ENCODE results near the gene MED15. TPM values are rescaled to one million over a fixed set of nuclear protein-coding genes. Genes with fewer than 3 reads are reported as not detected.

Gene MED15
- total and polyA plus RNA-seq, 2 of the 8 experiments (the other 6 are each of a cell fraction or from before 2014, with no cell fraction given) = 28.3 to 57.1 TPM

DNA sequence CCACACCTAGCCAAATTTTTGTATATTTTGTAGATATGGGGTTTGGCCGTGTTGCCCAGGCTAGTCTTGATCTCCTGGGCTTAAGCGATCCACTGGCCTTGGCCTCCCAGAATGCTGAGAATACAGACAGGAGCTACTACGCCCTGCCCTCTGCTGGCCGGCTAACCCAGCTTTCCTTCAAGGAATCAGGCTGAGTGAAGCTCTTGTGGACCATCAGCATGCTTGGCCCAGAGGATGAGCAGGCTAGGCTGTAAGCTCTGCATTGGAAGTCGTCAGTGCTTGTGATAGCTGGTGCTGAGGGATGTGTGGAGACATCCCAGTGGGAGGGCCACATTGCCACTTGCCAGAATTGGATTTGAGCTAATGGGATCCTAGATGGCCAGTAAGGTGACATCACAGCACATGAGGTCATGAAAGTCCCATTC lies 60.6 kb downstream of the MED15 start:
- H3K9me3 ChIP-seq (ENCODE audit: insufficient read depth in 2 of 2, low read depth in 1 of 2, low read length in 1 of 2) = no peaks in the 10 kb centered on the region
- no peak overlapping the region for H2BK20ac ChIP-seq (ENCODE audit: low read length)
- no peak overlapping the region for H2BK15ac ChIP-seq (ENCODE audit: low read length)
- H3K4me3 ChIP-seq (ENCODE audit: extremely low read depth in 1 of 4, insufficient read depth in 2 of 4, low read depth in 3 of 4, low read length in 4 of 4) = no peak overlapping the region
- ChIA-PET POLR2A (ENCODE audit: partially characterized antibody) (interaction anchor here (1.2 kb wide), 1 partner anchor 21 kb away, joined by 5 read pairs; no protein-coding TSS in a partner anchor), CTCF (ENCODE audit: partially characterized antibody) (interaction anchor here (0.5 to 18.2 kb wide), 25 partner anchors 7 to 454 kb away, joined by 3 to 366 read pairs (median 3); partner anchors contain the start of gene KLHL22)
- H3K4me1 ChIP-seq (replicated peaks in 1 of 4; ENCODE audit: control insufficient read depth in 3 of 4, insufficient read depth in 4 of 4, low read length in 3 of 4) = no peaks in the 10 kb centered on the region
- no peak overlapping the region for H3K27ac ChIP-seq (ENCODE audit: low read depth, low read length)
- H2BK120ac ChIP-seq (replicated peaks; ENCODE audit: low read depth, low read length) = no peak overlapping the region
- no peak overlapping the region for H3K23ac ChIP-seq (ENCODE audit: insufficient read length)
- H2AFZ ChIP-seq (ENCODE audit: low read length) = no peak overlapping the region
- no peak overlapping the region for H4K91ac ChIP-seq (replicated peaks; ENCODE audit: insufficient read length, low read length)
- H3K4me2 ChIP-seq (ENCODE audit: insufficient read depth in 1 of 2, low read depth in 2 of 2, low read length in 2 of 2) = no peak overlapping the region
- H2AK5ac ChIP-seq (ENCODE audit: low read depth, low read length) = no peak overlapping the region
- WGBS, 2 experiments (ENCODE audit: extremely low coverage in 1 of 2, insufficient coverage in 1 of 2, insufficient read length in 1 of 2, insufficient replicate concordance in 2 of 2, low coverage in 1 of 2, low lambda C conversion rate in 2 of 2, missing lambda C conversion rate in 1 of 2) = 95% methylated on average over 5 of the region's 5 CpGs; no CpG with 5 or more reads in 1 of the 2 experiments
- no peak overlapping the region for H2BK5ac ChIP-seq (ENCODE audit: low read depth, low read length)
- no peaks in the 10 kb centered on the region for H3K79me1 ChIP-seq (ENCODE audit: low read depth, low read length)
- H3K56ac ChIP-seq (replicated peaks; ENCODE audit: insufficient read length, low read depth, low read length) = no peak overlapping the region
- H2BK12ac ChIP-seq (ENCODE audit: low read depth, low read length) = no peak overlapping the region
- DNase-seq (ENCODE audit: low read depth in 1 of 2, low spot score in 2 of 2) = no peak
- no peaks in the 10 kb centered on the region for H3K27me3 ChIP-seq (replicated peaks in 1 of 4; ENCODE audit: control insufficient read depth in 3 of 4, extremely low read depth in 1 of 4, insufficient read depth in 3 of 4, low read length in 3 of 4)
- no peak overlapping the region for H3K4ac ChIP-seq (replicated peaks; ENCODE audit: insufficient read length, low read depth, low read length)
- H3K79me2 ChIP-seq (ENCODE audit: control insufficient read depth in 1 of 2, insufficient read depth in 2 of 2, low read length in 2 of 2) = no peaks in the 10 kb centered on the region
- H4K8ac ChIP-seq (ENCODE audit: extremely low read depth, insufficient read depth, low read length) = no peak overlapping the region
- no peak overlapping the region for H3K9ac ChIP-seq (replicated peaks in 1 of 4; ENCODE audit: extremely low read depth in 1 of 4, low read depth in 3 of 4, low read length in 3 of 4)
- peaks cover 0 to 15% of the 10 kb centered on the region in 2 experiments for H4K20me1 ChIP-seq (replicated peaks in 1 of 2; ENCODE audit: control insufficient read depth in 1 of 2, insufficient read depth in 2 of 2, low read length in 2 of 2)
- H3K23me2 ChIP-seq (ENCODE audit: low read depth, low read length) = no peaks in the 10 kb centered on the region
- H3K36me3 ChIP-seq (ENCODE audit: control insufficient read depth in 2 of 4, insufficient read depth in 4 of 4, low read length in 3 of 4) = peaks cover 12 to 37% (median 23%) of the 10 kb centered on the region in 4 experiments; a peak in 6 of 8 replicates
- no peak overlapping the region for H3K14ac ChIP-seq (ENCODE audit: insufficient read length)
- H4K5ac ChIP-seq (ENCODE audit: insufficient read length, low read depth, low read length) = no peak overlapping the region
- H3K18ac ChIP-seq (ENCODE audit: extremely low read depth, low read length) = no peak overlapping the region
- no peak for FAIRE-seq
- TF ChIP-seq MAX (IDR thresholded peaks at IDR 0.05) = no peak
- no peak for TF ChIP-seq BRCA1 (IDR thresholded peaks at IDR 0.05; ENCODE audit: low read depth, low read length)
- TF ChIP-seq EP300 (IDR thresholded peaks at IDR 0.05; ENCODE audit: borderline replicate concordance in 1 of 2, low read depth in 2 of 2, low read length in 2 of 2) = no peak
- TF ChIP-seq TEAD4 (IDR thresholded peaks at IDR 0.05; ENCODE audit: low read depth, low read length) = no peak
- TF ChIP-seq, protein P1, sequence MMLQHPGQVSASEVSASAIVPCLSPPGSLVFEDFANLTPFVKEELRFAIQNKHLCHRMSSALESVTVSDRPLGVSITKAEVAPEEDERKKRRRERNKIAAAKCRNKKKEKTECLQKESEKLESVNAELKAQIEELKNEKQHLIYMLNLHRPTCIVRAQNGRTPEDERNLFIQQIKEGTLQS (IDR thresholded peaks at IDR 0.05; ENCODE audit: insufficient read depth, low read depth, low read length) = no peak
- no peak for TF ChIP-seq YY1 (IDR thresholded peaks at IDR 0.05; ENCODE audit: low read depth, low read length)
- peak in 1 of 2 experiments; percentile 31; a peak in 2 of 4 replicates for TF ChIP-seq RAD21 (IDR thresholded peaks at IDR 0.05 in 1 of 2, conservative IDR thresholded peaks at IDR 0.05 in 1 of 2; ENCODE audit: low read depth in 2 of 2, low read length in 2 of 2)
- TF ChIP-seq, protein P2, sequence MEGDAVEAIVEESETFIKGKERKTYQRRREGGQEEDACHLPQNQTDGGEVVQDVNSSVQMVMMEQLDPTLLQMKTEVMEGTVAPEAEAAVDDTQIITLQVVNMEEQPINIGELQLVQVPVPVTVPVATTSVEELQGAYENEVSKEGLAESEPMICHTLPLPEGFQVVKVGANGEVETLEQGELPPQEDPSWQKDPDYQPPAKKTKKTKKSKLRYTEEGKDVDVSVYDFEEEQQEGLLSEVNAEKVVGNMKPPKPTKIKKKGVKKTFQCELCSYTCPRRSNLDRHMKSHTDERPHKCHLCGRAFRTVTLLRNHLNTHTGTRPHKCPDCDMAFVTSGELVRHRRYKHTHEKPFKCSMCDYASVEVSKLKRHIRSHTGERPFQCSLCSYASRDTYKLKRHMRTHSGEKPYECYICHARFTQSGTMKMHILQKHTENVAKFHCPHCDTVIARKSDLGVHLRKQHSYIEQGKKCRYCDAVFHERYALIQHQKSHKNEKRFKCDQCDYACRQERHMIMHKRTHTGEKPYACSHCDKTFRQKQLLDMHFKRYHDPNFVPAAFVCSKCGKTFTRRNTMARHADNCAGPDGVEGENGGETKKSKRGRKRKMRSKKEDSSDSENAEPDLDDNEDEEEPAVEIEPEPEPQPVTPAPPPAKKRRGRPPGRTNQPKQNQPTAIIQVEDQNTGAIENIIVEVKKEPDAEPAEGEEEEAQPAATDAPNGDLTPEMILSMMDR (IDR thresholded peaks at IDR 0.05; ENCODE audit: control extremely low read depth in 1 of 3, insufficient read depth in 1 of 3, low read depth in 1 of 3, low read length in 3 of 3) = peak; percentile 43 to 58 (median 56)
- TF ChIP-seq EGR1 (IDR thresholded peaks at IDR 0.05; ENCODE audit: borderline replicate concordance, low read depth, low read length) = no peak

All from H1 (cell line).